ENCODE data around the gene BBS9. TPM values are rescaled to one million over a fixed set of nuclear protein-coding genes. Genes with fewer than 3 reads are reported as not detected.

Gene BBS9
- total RNA-seq, 1 experiment from 2014 or later: 26.4 TPM

- H3K79me1 ChIP-seq (ENCODE audit: insufficient read depth, low read depth, low read length, poor library complexity, severe bottlenecking): no peaks in the 10 kb centered on the region
- H3K56ac ChIP-seq (ENCODE audit: insufficient read length, low read depth, low read length): no peak overlapping the region
- no peak overlapping the region for H3K18ac ChIP-seq (ENCODE audit: insufficient read length, low read depth, low read length)
- no peak overlapping the region for H4K8ac ChIP-seq (replicated peaks; ENCODE audit: insufficient read length, low read depth, low read length)
- no peak overlapping the region for H2BK20ac ChIP-seq (ENCODE audit: low read depth, low read length, poor library complexity, severe bottlenecking)
- H3K14ac ChIP-seq (ENCODE audit: insufficient read depth, low read length): no peak overlapping the region
- peaks cover 0 to 4% (median 0%) of the 10 kb centered on the region in 3 experiments; a peak in 2 of 7 replicates for H3K36me3 Mint-ChIP-seq (ENCODE audit: insufficient read depth in 1 of 3, low read depth in 3 of 3)
- no peaks in the 10 kb centered on the region for H3K79me2 ChIP-seq (ENCODE audit: insufficient read depth, low read length)
- no peak overlapping the region for H3T11ph ChIP-seq (ENCODE audit: low read length)
- no peak overlapping the region for H2BK120ac ChIP-seq (ENCODE audit: low read depth, low read length, poor library complexity, severe bottlenecking)
- H3K9me3 ChIP-seq (ENCODE audit: control insufficient read depth, low read depth, low read length): no peaks in the 10 kb centered on the region
- no peak overlapping the region for H2BK5ac ChIP-seq (ENCODE audit: insufficient read length, low read length)
- no peak overlapping the region for H4K91ac ChIP-seq (ENCODE audit: insufficient read length, low read depth, low read length)
- H3K4ac ChIP-seq (ENCODE audit: low read depth, low read length): no peak overlapping the region
- H2BK12ac ChIP-seq (ENCODE audit: insufficient read length, low read depth, low read length): no peak overlapping the region
- no peak overlapping the region for H3K4me3 Mint-ChIP-seq
- no peak overlapping the region for H3K23ac ChIP-seq (ENCODE audit: insufficient read length, low read depth, low read length)
- peaks cover 32% of the 10 kb centered on the region for H3K27me3 Mint-ChIP-seq (ENCODE audit: low read depth)
- no peak overlapping the region for H3K27ac ChIP-seq (ENCODE audit: insufficient read length, low read depth, low read length)
- no peak overlapping the region for H3K27ac Mint-ChIP-seq
- H3K27me3 ChIP-seq (ENCODE audit: insufficient read depth, low read length): no peaks in the 10 kb centered on the region
- no peaks in the 10 kb centered on the region for H4K20me1 ChIP-seq (ENCODE audit: control insufficient read depth, insufficient read depth, insufficient read length)
- H3K23me2 ChIP-seq (ENCODE audit: insufficient read length, low read depth, low read length, poor library complexity, severe bottlenecking): no peaks in the 10 kb centered on the region
- no peak overlapping the region for H4K5ac ChIP-seq (ENCODE audit: insufficient read length, low read depth, low read length)
- H3K4me2 ChIP-seq (ENCODE audit: insufficient read depth, insufficient read length, low read length): no peak overlapping the region
- WGBS (ENCODE audit: extremely low coverage, insufficient read length, low lambda C conversion rate): no CpG with 5 or more reads among the region's 3 CpGs
- no peaks in the 10 kb centered on the region for H3K4me1 ChIP-seq (ENCODE audit: insufficient read depth, low read length)
- H2AFZ ChIP-seq (ENCODE audit: low read length): no peak overlapping the region
- peaks cover 11 to 12% of the 10 kb centered on the region in 2 experiments; a peak in 4 of 5 replicates for H3K9me3 Mint-ChIP-seq
- peaks cover 0 to 4% of the 10 kb centered on the region in 2 experiments; a peak in 1 of 4 replicates for H3K4me1 Mint-ChIP-seq
- no peak for TF ChIP-seq CTCF (conservative IDR thresholded peaks at IDR 0.05)
- no peak for DNase-seq
- H3K9ac ChIP-seq (ENCODE audit: extremely low read depth, insufficient read length, low read length): no peak overlapping the region
- H2BK15ac ChIP-seq (ENCODE audit: low read depth, low read length): no peak overlapping the region
- no peak overlapping the region for H2AK5ac ChIP-seq (ENCODE audit: insufficient read length, low read length)
Observed at GRCh38 chr7:33118383-33118782, 11.0 kb upstream of the BBS9 start.
